HEK293 (cell line): ENCODE measurements around the gene CTSO.

Experiments
- CTCF ChIA-PET: fragments of 350-600 bp; formaldehyde crosslinking; extraction: SDS; loops from one replicate; lab custom pipeline; 2021; ENCODE audit warnings: antibody characterized with exemption; lab: Yijun Ruan, JAX
- POLR2A ChIA-PET: fragments of 300-600 bp; formaldehyde crosslinking; extraction: SDS; loops from one replicate; lab custom pipeline; 2020; ENCODE audit warnings: antibody characterized with exemption, inconsistent platforms; lab: Yijun Ruan, JAX
- H3K27ac ChIP-seq: fragments of 200-500 bp; sonication (Bioruptor generic); 2 replicates; pipeline ENCODE4 v1.5.1; 2014; ENCODE audit warnings: low read depth, low read length, control low read depth, inconsistent platforms; ENCODE audit errors: extremely low read depth
- H3K36me3 ChIP-seq, 2 experiments: fragments of 200-500 bp in 1 of 2; sonication (Bioruptor generic) in 1 of 2; 1 replicate in 1 of 2; 2 replicates in 1 of 2; pipeline ENCODE4 v1.5.1; 2014 to 2017; ENCODE audit warnings: inconsistent platforms in 2 of 2, low read length in 2 of 2; ENCODE audit not compliant: control insufficient read depth in 2 of 2, insufficient read depth in 1 of 2
- H3K4me1 ChIP-seq: fragments of 200-500 bp; sonication (Bioruptor generic); 2 replicates; pipeline ENCODE4 v1.5.1; 2014; ENCODE audit warnings: mild to moderate bottlenecking, low read length, inconsistent platforms; ENCODE audit not compliant: control insufficient read depth, insufficient read depth
- H3K4me3 ChIP-seq: 2 replicates; pipeline ENCODE4 v1.5.1; 2011; ENCODE audit warnings: low read depth, mild to moderate bottlenecking, control low read depth, low read length, moderate library complexity
- H3K9me3 ChIP-seq: fragments of 200-500 bp; sonication (Bioruptor generic); 2 replicates; pipeline ENCODE4 v1.5.1; 2014; ENCODE audit warnings: low read depth, low read length, inconsistent platforms; ENCODE audit not compliant: control insufficient read depth, insufficient read depth
- CTCF ChIP-seq: fragments of 450-650 bp; formaldehyde crosslinking; IDR thresholded peaks from 2 replicates; pipeline ENCODE4 v1.5.1; 2016; ENCODE audit warnings: missing biosample characterization, missing genetic modification characterization
- ELK4 ChIP-seq: IDR thresholded peaks from 2 replicates; pipeline ENCODE4 v1.6.1; 2011; ENCODE audit warnings: mild to moderate bottlenecking, low read depth, low read length, borderline replicate concordance
- GLIS1 ChIP-seq: fragments of 450-650 bp; formaldehyde crosslinking; IDR thresholded peaks from 2 replicates; pipeline ENCODE4 v1.5.1; 2016; ENCODE audit warnings: missing biosample characterization, missing genetic modification characterization
- GLIS2 ChIP-seq: fragments of 450-650 bp; formaldehyde crosslinking; IDR thresholded peaks from 2 replicates; pipeline ENCODE4 v1.5.1; 2016; ENCODE audit warnings: missing biosample characterization, missing genetic modification characterization
- KLF17 ChIP-seq: fragments of 450-650 bp; formaldehyde crosslinking; IDR thresholded peaks from 2 replicates; pipeline ENCODE4 v1.5.1; 2016; ENCODE audit warnings: missing biosample characterization, missing genetic modification characterization
- KLF7 ChIP-seq: fragments of 450-650 bp; formaldehyde crosslinking; IDR thresholded peaks from 2 replicates; pipeline ENCODE4 v1.5.1; 2016; ENCODE audit warnings: missing biosample characterization, missing genetic modification characterization, borderline replicate concordance
- SP7 ChIP-seq: fragments of 450-650 bp; formaldehyde crosslinking; IDR thresholded peaks from 2 replicates; pipeline ENCODE4 v1.5.1; 2016; ENCODE audit warnings: missing biosample characterization, missing genetic modification characterization
- TCF7L2 ChIP-seq: IDR thresholded peaks from 2 replicates; pipeline ENCODE4 v1.6.1; 2011; ENCODE audit warnings: low read depth, mild to moderate bottlenecking, inconsistent platforms, low read length, moderate library complexity, borderline replicate concordance
- YY2 ChIP-seq: fragments of 450-650 bp; formaldehyde crosslinking; IDR thresholded peaks from 2 replicates; pipeline ENCODE4 v1.5.1; 2016; ENCODE audit warnings: missing biosample characterization, missing genetic modification characterization
- ZBTB6 ChIP-seq: fragments of 450-650 bp; formaldehyde crosslinking; IDR thresholded peaks from 2 replicates; pipeline ENCODE4 v1.5.1; 2017; ENCODE audit warnings: missing biosample characterization, missing genetic modification characterization
- ZBTB8A ChIP-seq: fragments of 450-650 bp; formaldehyde crosslinking; IDR thresholded peaks from 2 replicates; pipeline ENCODE4 v1.5.1; 2016; ENCODE audit warnings: missing biosample characterization, missing genetic modification characterization
- ZEB2 ChIP-seq: fragments of 450-650 bp; formaldehyde crosslinking; IDR thresholded peaks from 2 replicates; pipeline ENCODE4 v1.5.1; 2016; ENCODE audit warnings: missing biosample characterization, missing genetic modification characterization
- ZNF174 ChIP-seq: fragments of 450-650 bp; formaldehyde crosslinking; IDR thresholded peaks from 2 replicates; pipeline ENCODE4 v1.5.0; 2017; ENCODE audit warnings: missing biosample characterization, mild to moderate bottlenecking, missing genetic modification characterization
- ZNF184 ChIP-seq: fragments of 450-650 bp; IDR thresholded peaks from 2 replicates; pipeline ENCODE4 v1.5.1; 2018; ENCODE audit warnings: missing biosample characterization, mild to moderate bottlenecking, missing genetic modification characterization
- ZNF211 ChIP-seq: fragments of 450-650 bp; formaldehyde crosslinking; IDR thresholded peaks from 2 replicates; pipeline ENCODE4 v1.5.1; 2016; ENCODE audit warnings: low read depth, missing biosample characterization, missing genetic modification characterization
- ZNF223 ChIP-seq: fragments of 450-650 bp; formaldehyde crosslinking; IDR thresholded peaks from 2 replicates; pipeline ENCODE4 v1.5.1; 2016; ENCODE audit warnings: missing biosample characterization, missing genetic modification characterization
- ZNF416 ChIP-seq: fragments of 450-650 bp; formaldehyde crosslinking; IDR thresholded peaks from 2 replicates; pipeline ENCODE4 v1.5.1; 2016; ENCODE audit warnings: missing biosample characterization, missing genetic modification characterization
- ZNF423 ChIP-seq: fragments of 450-650 bp; formaldehyde crosslinking; IDR thresholded peaks from 2 replicates; pipeline ENCODE4 v1.5.1; 2016; ENCODE audit warnings: missing biosample characterization, missing genetic modification characterization
- ZNF48 ChIP-seq: fragments of 450-650 bp; formaldehyde crosslinking; IDR thresholded peaks from 2 replicates; pipeline ENCODE4 v1.5.1; 2016; ENCODE audit warnings: missing biosample characterization, missing genetic modification characterization
- ZNF501 ChIP-seq: fragments of 450-650 bp; formaldehyde crosslinking; IDR thresholded peaks from 2 replicates; pipeline ENCODE4 v1.5.1; 2016; ENCODE audit warnings: missing biosample characterization, missing genetic modification characterization
- ZNF558 ChIP-seq: fragments of 450-650 bp; formaldehyde crosslinking; IDR thresholded peaks from 2 replicates; pipeline ENCODE4 v1.5.1; 2016; ENCODE audit warnings: missing biosample characterization, missing genetic modification characterization
- ZNF660 ChIP-seq: fragments of 450-650 bp; IDR thresholded peaks from 2 replicates; pipeline ENCODE4 v1.5.1; 2018; ENCODE audit warnings: missing biosample characterization, mild to moderate bottlenecking, missing genetic modification characterization
- ZNF768 ChIP-seq: fragments of 450-650 bp; formaldehyde crosslinking; IDR thresholded peaks from 2 replicates; pipeline ENCODE4 v1.5.1; 2018; ENCODE audit warnings: missing biosample characterization, mild to moderate bottlenecking, missing genetic modification characterization

The CTSO gene

GRCh38 chr4:155929833-155930232 is 23.8 kb downstream of the CTSO start:
- Histone ChIP-seq H3K36me3 (no peaks in the 10 kb centered on the region), H3K4me3 (no peak overlapping the region), H3K9me3 (no peaks in the 10 kb centered on the region), H3K27ac (no peak overlapping the region), H3K4me1 (no peaks in the 10 kb centered on the region)
- ChIA-PET CTCF (no interaction called here), POLR2A (no interaction called here)
- no peak for TF ChIP-seq YY2 (tag by site-specific recombination)
- TF ChIP-seq ZNF211 (tag by site-specific recombination) = no peak
- no peak for TF ChIP-seq ZNF223 (tag by site-specific recombination)

GRCh38 chr4:155924637-155925036 is 29.0 kb downstream of the CTSO start:
- ChIA-PET CTCF (interaction anchor here (0.8 kb wide), 1 partner anchor 115 kb away, joined by 3 read pairs; no protein-coding TSS in a partner anchor), POLR2A (no interaction called here)
- no peak overlapping the region for H3K4me3 ChIP-seq
- no peak overlapping the region for H3K27ac ChIP-seq
- no peak for TF ChIP-seq ZNF48
- no peak for TF ChIP-seq ZNF184 (tag by site-specific recombination)
- no peak for TF ChIP-seq CTCF (tag by site-specific recombination)
- TF ChIP-seq TCF7L2 = no peak
- TF ChIP-seq GLIS1 (tag by site-specific recombination) = no peak
- no peak for TF ChIP-seq ZNF768
- no peak for TF ChIP-seq ZNF416 (tag by site-specific recombination)
- TF ChIP-seq ZNF501 (tag by site-specific recombination) = no peak
- no peak for TF ChIP-seq ELK4
- TF ChIP-seq KLF7 (tag by site-specific recombination) = no peak
- TF ChIP-seq KLF17 (tag by site-specific recombination) = no peak
- TF ChIP-seq ZNF660 (tag by site-specific recombination) = no peak
- TF ChIP-seq ZNF423 (tag by site-specific recombination) = no peak
- TF ChIP-seq GLIS2 (tag by site-specific recombination) = no peak
- no peak for TF ChIP-seq ZNF174 (tag by site-specific recombination)
- TF ChIP-seq ZNF558 (tag by site-specific recombination) = no peak
- TF ChIP-seq SP7 (tag by site-specific recombination) = no peak
- no peak for TF ChIP-seq ZBTB8A (tag by site-specific recombination)
- no peak for TF ChIP-seq ZBTB6
- no peak for TF ChIP-seq ZEB2
- no peaks in the 10 kb centered on the region for H3K4me1 ChIP-seq
- H3K36me3 ChIP-seq = no peaks in the 10 kb centered on the region
- no peaks in the 10 kb centered on the region for H3K9me3 ChIP-seq
